DND-41 (cell line): Measurements from ENCODE around the gene SLC26A1.

Experiments used
- CTCF ChIP-seq: IDR thresholded peaks from 2 replicates; pipeline ENCODE4 v1.5.1; 2012; ENCODE audit warnings: borderline replicate concordance, low read length, moderate library complexity, mild to moderate bottlenecking; ENCODE audit not compliant: poor library complexity, severe bottlenecking; ENCODE audit errors: extremely low read depth
- EZH2 ChIP-seq: IDR thresholded peaks from 3 replicates; pipeline ENCODE4 v1.6.1; 2012; ENCODE audit warnings: borderline replicate concordance, low read depth, mild to moderate bottlenecking, moderate library complexity, low read length, inconsistent platforms; ENCODE audit not compliant: severe bottlenecking

- TF ChIP-seq CTCF (no peak), EZH2 (no peak)
Observed at GRCh38 chr4:1027915-1028238, 34.7 kb upstream of the SLC26A1 start.
